Heart right ventricle (tissue), 16 donors: Measurements from ENCODE around the gene MAST3. TPM values are rescaled to one million over a fixed set of nuclear protein-coding genes. Genes with fewer than 3 reads are reported as not detected.

ENCODE experiments used
- ATAC-seq, 8 donors: fragments of 200-7000 bp; cut with Tn5 transposase; one replicate each; pipeline ENCODE4 v1.9.1; 2020; ENCODE audit warnings: mild to moderate bottlenecking in 8 of 8, moderate library complexity in 8 of 8, moderate number of reproducible peaks in 1 of 8
- DNase-seq, 2 donors: peaks; one replicate each; pipeline ENCODE4 v3.0.0-alpha.2; 2020
- H3K27ac ChIP-seq, 10 donors: fragments of 200-600 bp; sonication (generic) in 2 of 10; one replicate each; pipeline versions ENCODE4 v1.5.0 to v1.8.0; 2020 to 2022; ENCODE audit warnings: mild to moderate bottlenecking in 3 of 10
- H3K27me3 ChIP-seq, 7 donors: fragments of 200-600 bp; one replicate each; pipeline ENCODE4 v1.8.0; 2021 to 2022; ENCODE audit warnings: mild to moderate bottlenecking in 2 of 7
- H3K36me3 ChIP-seq, 9 donors: fragments of 200-600 bp; sonication (generic) in 1 of 9; one replicate each; pipeline versions ENCODE4 v1.5.0 to v1.8.0; 2020 to 2022; ENCODE audit warnings: mild to moderate bottlenecking in 2 of 9
- H3K4me1 ChIP-seq, 9 donors: fragments of 200-600 bp; sonication (generic) in 1 of 9; one replicate each; pipeline versions ENCODE4 v1.5.0 to v1.8.0; 2020 to 2022; ENCODE audit warnings: mild to moderate bottlenecking in 4 of 9
- H3K4me3 ChIP-seq, 10 donors: fragments of 200-600 bp; sonication (generic) in 2 of 10; one replicate each; pipeline versions ENCODE4 v1.5.0 to v1.8.0; 2020 to 2022; ENCODE audit warnings: mild to moderate bottlenecking in 7 of 10, moderate library complexity in 2 of 10
- H3K9me3 ChIP-seq, 11 donors: fragments of 200-600 bp in 10 of 11; sonication (generic) in 2 of 11; one replicate each; pipeline versions ENCODE4 v1.5.0 to v1.8.0; 2013 to 2022; ENCODE audit warnings: mild to moderate bottlenecking in 2 of 11, control low read depth in 1 of 11, moderate library complexity in 1 of 11
- WGBS, 2 donors: extraction: QIAGEN DNeasy Blood & Tissue Kit; methylation state at CpG; one replicate each; pipeline ENCODE4 v1.1.7; 2013; ENCODE audit warnings: inconsistent platforms in 1 of 2; 5-methylcytosine and 5-hydroxymethylcytosine counted together
- intact Hi-C, 10 donors: fragments of 100-400 bp; cut with DNase I; formaldehyde crosslinking; loops; one replicate each; pipeline versions ENCODE4 v1.11.1 to v1.14.2; 2022
- polyA plus RNA-seq, 2 donors: library from polyadenylated mRNA; stranded (reverse); fragments of 200-250 nt; gene quantifications; one replicate each; pipeline ENCODE4 v1.2.3, GENCODE V29; 2013
- total RNA-seq, 10 donors: library from RNA; stranded (reverse); fragmentation: NEBNext Ultra II Directional in 3 of 10; extraction: Animal tissue kit (Norgen Biotek cat#: 25700) in 3 of 10; gene quantifications; one replicate each; pipeline versions ENCODE4 v1.2.1 to v1.2.4, GENCODE V29; 2021 to 2023
- TF ChIP-seq, protein P1 (sequence below), 9 donors: fragments of 200-600 bp; sonication (generic) in 2 of 9; IDR thresholded peaks; one replicate each; pipeline versions ENCODE4 v1.5.0 to v1.8.0; 2021 to 2022; ENCODE audit warnings: antibody characterized with exemption in 9 of 9, mild to moderate bottlenecking in 5 of 9, moderate library complexity in 1 of 9
- donor health status: Arrhythmogenic right ventricular cardiomyopathy.
- donor health status: ischemic (EF 13 %, LVEDD 7.1; RV severe dilation, severe dysfunction).
- donor health status: healthy with polysubstance abuse.
- donor health status: DM: no; HTN: yes; CAD: no.
- donor health status: DM: no; HTN: no; CAD: no.
- donor health status: ischemic (EF 25% LVEDD 6.9; RV normal size, moderate dysfunction).
- donor health status: ischemic (EF 25% LVEDD 5.7; RV mildly dilated, moderate dysfunction).
- donor health status: healthy.
- donor health status: DM: yes; HTN: yes; CAD: no.
- donor health status: Ischemic cardiomyopathy.
- donor health status: ischemic (EF 35%, LVEDD 5.7; RV mildly dilated, moderate dysfunction).
- donor health status: nonischemic (EF 11% LVEDD 7.7; RV severe dilation, severe dysfunction).
- donor health status: DM: yes; HTN: yes; CAD: no.
- donor health status: PGD.
- donor health status: ischemic (EF 29% LVEDD 5.4; RV normal size, mild dysfunction).
- donor health status: nonischemic (EF 23%, LVEDD 6.1; RV moderate dilation, normal function).

MAST3 gene
- total and polyA plus RNA-seq, 12 donors = 1.5 to 6.4 (median 4.1) TPM

DNA sequence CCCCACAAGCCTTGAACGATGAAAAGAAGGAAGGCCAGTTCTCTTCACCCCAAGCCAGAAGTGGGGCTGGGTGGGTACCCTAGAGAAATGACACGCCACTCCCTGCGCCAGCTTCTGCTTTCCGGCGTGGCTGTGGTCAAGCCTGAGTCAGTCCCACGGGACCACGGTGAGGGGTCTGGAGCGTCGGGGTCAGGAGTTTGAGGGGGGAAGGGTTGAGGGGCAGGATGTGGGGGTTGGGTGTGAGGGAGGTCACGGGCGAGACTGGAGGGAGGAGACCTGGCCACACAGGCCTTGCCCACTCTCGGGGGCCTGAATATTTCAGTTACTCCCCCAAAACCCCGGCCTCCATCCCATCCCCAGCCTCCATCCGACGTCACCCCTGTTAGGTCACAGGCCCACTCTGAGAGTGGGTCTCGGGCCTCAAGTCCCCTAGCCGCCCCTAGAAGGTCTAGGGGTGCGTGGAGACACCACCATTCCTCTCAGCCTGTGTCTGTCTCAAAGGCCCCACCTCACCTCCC lies 75.5 kb downstream of the MAST3 start:
- intact Hi-C loops = no loop called here
- WGBS, 2 donors = 49 to 58% methylated on average over 18 of the region's 18 CpGs
- TF ChIP-seq, protein P1, sequence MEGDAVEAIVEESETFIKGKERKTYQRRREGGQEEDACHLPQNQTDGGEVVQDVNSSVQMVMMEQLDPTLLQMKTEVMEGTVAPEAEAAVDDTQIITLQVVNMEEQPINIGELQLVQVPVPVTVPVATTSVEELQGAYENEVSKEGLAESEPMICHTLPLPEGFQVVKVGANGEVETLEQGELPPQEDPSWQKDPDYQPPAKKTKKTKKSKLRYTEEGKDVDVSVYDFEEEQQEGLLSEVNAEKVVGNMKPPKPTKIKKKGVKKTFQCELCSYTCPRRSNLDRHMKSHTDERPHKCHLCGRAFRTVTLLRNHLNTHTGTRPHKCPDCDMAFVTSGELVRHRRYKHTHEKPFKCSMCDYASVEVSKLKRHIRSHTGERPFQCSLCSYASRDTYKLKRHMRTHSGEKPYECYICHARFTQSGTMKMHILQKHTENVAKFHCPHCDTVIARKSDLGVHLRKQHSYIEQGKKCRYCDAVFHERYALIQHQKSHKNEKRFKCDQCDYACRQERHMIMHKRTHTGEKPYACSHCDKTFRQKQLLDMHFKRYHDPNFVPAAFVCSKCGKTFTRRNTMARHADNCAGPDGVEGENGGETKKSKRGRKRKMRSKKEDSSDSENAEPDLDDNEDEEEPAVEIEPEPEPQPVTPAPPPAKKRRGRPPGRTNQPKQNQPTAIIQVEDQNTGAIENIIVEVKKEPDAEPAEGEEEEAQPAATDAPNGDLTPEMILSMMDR (IDR thresholded peaks at IDR 0.05) = no peak
- no peaks in the 10 kb centered on the region for H3K9me3 ChIP-seq
- no peaks in the 10 kb centered on the region for H3K27me3 ChIP-seq
- H3K27ac ChIP-seq = peak overlapping the region in 9 of 10 donors; percentile 5 to 96 (median 66)
- peak overlapping the region in 9 of 10 donors; percentile 52 to 91 (median 72) for H3K4me3 ChIP-seq
- peak; percentile 23 to 52 (median 32) for ATAC-seq
- H3K4me1 ChIP-seq = peaks cover 0 to 86% (median 19%) of the 10 kb centered on the region in 9 donors
- peaks cover 0 to 46% (median 5%) of the 10 kb centered on the region in 9 donors for H3K36me3 ChIP-seq
- no peak for DNase-seq

DNA sequence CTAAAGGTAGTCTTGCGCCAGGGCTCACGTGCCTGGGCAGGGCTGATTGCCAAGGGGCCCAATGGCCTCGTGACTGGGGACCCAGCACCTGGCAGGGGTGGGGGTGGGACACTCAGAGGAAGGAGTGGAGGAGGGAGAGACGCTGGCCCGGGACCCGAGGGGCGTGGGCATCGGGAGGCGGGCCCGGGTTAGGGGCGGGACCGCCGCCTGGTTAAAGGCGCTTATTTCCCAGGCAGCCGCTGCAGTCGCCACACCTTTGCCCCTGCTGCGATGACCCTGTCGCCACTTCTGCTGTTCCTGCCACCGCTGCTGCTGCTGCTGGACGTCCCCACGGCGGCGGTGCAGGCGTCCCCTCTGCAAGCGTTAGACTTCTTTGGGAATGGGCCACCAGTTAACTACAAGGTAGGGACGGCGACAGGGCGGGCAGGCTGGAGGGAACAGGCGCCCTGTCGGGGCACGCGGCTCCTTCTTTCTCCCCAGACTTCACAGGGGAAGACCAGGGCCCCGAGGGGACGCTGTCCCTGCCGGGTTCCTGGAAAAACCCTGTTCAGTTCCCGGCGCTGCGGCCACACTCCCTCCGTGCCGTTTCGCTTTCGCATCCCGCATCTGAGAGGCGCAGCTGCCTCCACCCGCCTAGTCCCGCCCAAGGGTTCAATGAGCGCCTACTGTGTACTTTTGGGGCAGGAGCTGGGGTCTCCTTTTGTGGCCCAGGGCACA lies 76.2 kb downstream of the MAST3 start, which contains the start of gene IFI30:
Gene IFI30 (plus strand): TSS at position 242 of the 717 bp plus-strand sequence. CDS start 29 bp downstream, at position 271.
- Histone ChIP-seq H3K27me3 (no peaks in the 10 kb centered on the region), H3K4me3 (peak within 1 kb of the TSS; percentile 47 to 91 (median 68)), H3K4me1 (peaks cover 0 to 87% (median 19%) of the 10 kb centered on the region in 9 donors), H3K36me3 (peaks cover 0 to 49% (median 4%) of the 10 kb centered on the region in 9 donors), H3K27ac (peak within 1 kb of the TSS in 9 of 10 donors; percentile 5 to 96 (median 66)), H3K9me3 (no peaks in the 10 kb centered on the region)
- intact Hi-C loops = no loop called here
- TF ChIP-seq, protein P1 (IDR thresholded peaks at IDR 0.05) = no peak
- peak; percentile 65 to 75 for DNase-seq
- ATAC-seq = peak; percentile 63 to 83 (median 77)
- WGBS, 2 donors = 0 to 1% methylated on average over 45 to 47 of the region's 47 CpGs

DNA sequence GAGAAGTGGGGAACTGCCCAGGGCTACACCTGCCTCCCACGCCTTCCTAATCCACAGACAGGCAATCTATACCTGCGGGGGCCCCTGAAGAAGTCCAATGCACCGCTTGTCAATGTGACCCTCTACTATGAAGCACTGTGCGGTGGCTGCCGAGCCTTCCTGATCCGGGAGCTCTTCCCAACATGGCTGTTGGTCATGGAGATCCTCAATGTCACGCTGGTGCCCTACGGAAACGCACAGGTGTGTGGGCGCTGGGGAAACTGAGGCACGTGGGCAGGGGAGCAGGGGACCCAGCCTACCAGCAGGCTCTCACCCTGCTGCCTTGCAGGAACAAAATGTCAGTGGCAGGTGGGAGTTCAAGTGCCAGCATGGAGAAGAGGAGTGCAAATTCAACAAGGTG lies 77.4 kb downstream of the MAST3 start:
- Histone ChIP-seq H3K27ac (peak overlapping the region in 1 of 10 donors; percentile 96), H3K27me3 (no peaks in the 10 kb centered on the region), H3K4me1 (peaks cover 0 to 89% (median 19%) of the 10 kb centered on the region in 9 donors), H3K4me3 (peak overlapping the region in 5 of 10 donors; percentile 65 to 91 (median 76)), H3K9me3 (no peaks in the 10 kb centered on the region), H3K36me3 (peaks cover 0 to 43% (median 0%) of the 10 kb centered on the region in 9 donors)
- intact Hi-C loops = no loop called here
- ATAC-seq (no peak), DNase-seq (no peak)
- WGBS, 2 donors = 86 to 92% methylated on average over 11 of the region's 11 CpGs
- TF ChIP-seq, protein P1 (IDR thresholded peaks at IDR 0.05) = no peak

DNA sequence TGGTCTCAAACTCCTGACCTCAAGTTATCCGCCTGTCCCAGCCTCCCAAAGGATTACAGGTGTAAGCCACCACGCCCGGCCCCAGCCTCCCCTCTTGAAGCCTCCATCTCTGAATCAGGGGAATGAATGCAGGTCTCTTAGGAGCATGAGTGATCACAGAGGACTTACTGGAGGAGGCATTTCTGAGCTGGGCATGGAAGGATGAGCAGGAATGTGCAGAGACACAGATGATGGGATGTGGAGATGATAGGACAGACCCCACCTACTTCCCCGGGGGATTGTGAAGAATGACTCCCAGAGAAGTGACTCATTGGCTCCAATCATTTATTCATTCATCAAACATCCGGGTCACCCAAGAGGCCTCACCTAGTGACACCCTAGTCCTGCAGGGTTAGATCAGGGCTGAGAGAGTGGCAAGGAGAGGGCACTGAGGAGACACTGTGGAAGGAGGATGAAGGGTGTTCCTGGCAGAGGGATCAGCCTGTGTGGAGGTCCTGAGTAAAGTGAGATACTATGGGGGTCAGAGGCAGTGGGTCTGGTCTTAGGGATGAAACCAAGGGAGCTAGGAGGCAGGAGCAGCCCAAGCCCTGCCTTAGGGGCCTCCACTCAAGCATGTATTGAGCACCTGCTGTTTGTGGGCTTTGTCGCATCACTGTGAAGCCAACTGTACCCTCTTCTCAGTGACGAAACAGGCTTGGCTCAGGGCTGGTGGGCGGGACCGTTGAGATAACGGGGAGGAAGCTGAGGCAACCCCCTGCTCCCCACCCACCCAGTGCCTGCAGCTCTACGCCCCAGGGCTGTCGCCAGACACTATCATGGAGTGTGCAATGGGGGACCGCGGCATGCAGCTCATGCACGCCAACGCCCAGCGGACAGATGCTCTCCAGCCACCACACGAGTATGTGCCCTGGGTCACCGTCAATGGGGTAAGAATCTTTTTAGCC lies 79.1 kb downstream of the MAST3 start:
- H3K4me3 ChIP-seq = peak overlapping the region in 1 of 10 donors; percentile 91

More for the DNA sequence above, 79.1 kb downstream of the MAST3 start:
- Histone ChIP-seq H3K4me1 (peaks cover 0 to 83% (median 19%) of the 10 kb centered on the region in 9 donors), H3K27ac (peak overlapping the region in 1 of 10 donors; percentile 96), H3K27me3 (no peaks in the 10 kb centered on the region), H3K9me3 (no peaks in the 10 kb centered on the region), H3K36me3 (peaks cover 0 to 43% (median 0%) of the 10 kb centered on the region in 9 donors)
- TF ChIP-seq, protein P1 (IDR thresholded peaks at IDR 0.05) = no peak
- intact Hi-C loops = no loop called here
- 83 to 85% methylated on average over 19 of the region's 19 CpGs for WGBS, 2 donors
- no peak for ATAC-seq
- DNase-seq = no peak
